Hepatocyte (in vitro differentiated cells): ENCODE results near the gene CLIP1.

Source experiments
- CTCF ChIP-seq: fragments of 200-600 bp; sonication (generic); IDR thresholded peaks from 2 replicates; pipeline ENCODE4 v1.5.1; 2016; ENCODE audit warnings: antibody characterized with exemption, mild to moderate bottlenecking; ENCODE audit not compliant: poor library complexity
- EZH2 ChIP-seq: fragments of 200-600 bp; sonication (generic); IDR thresholded peaks from 2 replicates; pipeline ENCODE4 v1.6.1; 2016; ENCODE audit warnings: antibody characterized with exemption, mild to moderate bottlenecking, borderline replicate concordance

- TF ChIP-seq CTCF (no peak), EZH2 (no peak)
These were observed 31.8 kb upstream of the CLIP1 start for GRCh38 chr12:122454250-122454721.
